Smooth muscle cell of the brain vasculature (primary cell): ENCODE data around the gene DHX34.

ENCODE experiments used
- DNase-seq: peaks from one replicate; pipeline ENCODE4 v3.0.0-alpha.2; 2012; ENCODE audit warnings: low read depth, low spot score

Gene DHX34

GRCh38 chr19:47417746-47418691 is 68.9 kb downstream of the DHX34 start:
- no peak for DNase-seq

DNA sequence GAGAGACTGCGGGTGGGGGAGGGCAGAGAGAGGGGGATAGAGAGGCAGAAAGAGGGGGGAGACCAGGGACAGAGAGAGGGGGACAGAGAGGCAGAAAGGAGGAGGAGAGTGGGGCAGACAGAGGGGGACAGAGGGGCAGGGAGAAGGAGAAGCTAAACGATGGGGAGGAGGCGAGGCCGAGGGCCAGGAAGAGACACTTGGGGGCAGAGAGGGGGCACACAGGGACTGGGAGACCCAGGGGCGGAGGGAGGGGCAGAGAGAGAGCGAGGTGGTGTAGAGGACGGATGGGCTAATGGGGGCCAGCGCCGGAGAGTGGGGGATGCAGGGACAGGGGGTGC is 69.5 kb downstream of the DHX34 start:
- DNase-seq, result no peak

DNA sequence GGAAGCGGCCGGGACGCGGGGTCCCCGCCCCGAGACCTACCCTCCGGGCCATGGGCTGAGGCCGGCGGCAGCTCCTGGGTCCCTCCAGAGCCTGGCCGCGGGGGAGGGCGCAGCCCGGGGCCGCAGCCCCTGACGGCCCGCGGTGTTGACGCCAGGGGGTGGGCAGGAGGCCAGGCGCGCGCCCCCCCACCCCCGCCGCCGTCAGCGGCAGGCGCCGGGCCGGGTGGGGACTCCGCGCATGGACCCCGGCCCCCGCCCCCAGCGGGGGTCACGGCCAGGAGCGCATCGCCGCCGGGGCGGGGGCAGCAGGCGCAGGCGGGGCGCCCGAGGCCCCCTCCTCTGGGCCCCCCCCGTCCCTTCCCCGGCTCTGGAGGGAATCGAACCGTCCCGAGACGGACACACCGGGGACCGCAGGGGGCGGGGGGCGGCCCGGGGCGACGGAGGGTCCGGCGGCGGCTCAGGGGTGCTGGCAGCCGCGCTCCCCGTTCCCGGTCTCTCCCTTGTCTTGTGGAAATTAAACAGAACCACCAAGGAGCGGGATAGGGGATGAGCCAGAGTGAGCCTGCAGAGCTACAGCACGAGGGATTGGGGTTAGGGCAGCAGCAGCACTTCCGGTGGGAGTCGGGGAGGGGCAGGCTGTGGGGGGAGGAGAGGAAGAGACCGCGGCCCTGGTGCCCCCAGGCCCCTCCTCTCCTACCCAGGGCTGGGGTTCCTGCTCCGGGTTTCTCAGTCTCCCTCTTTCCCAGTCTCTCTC is 70.1 kb downstream of the DHX34 start, which contains the start of gene MEIS3:
MEIS3 (minus strand) TSS at position 498 of the 754 bp plus-strand sequence; CDS start at position 52, 446 bp downstream.
- no peak for DNase-seq

GRCh38 chr19:47419789-47420188 is 70.7 kb downstream of the DHX34 start:
- no peak for DNase-seq

- no peak for DNase-seq
Observed at GRCh38 chr19:47421244-47421786, 72.2 kb downstream of the DHX34 start.

- DNase-seq, result no peak
Observed at GRCh38 chr19:47421844-47422395, 72.8 kb downstream of the DHX34 start.

- DNase-seq, result no peak
Observed at GRCh38 chr19:47422417-47423163, 73.5 kb downstream of the DHX34 start.

- no peak for DNase-seq
Observed at GRCh38 chr19:47423203-47423882, 74.2 kb downstream of the DHX34 start.

DNA sequence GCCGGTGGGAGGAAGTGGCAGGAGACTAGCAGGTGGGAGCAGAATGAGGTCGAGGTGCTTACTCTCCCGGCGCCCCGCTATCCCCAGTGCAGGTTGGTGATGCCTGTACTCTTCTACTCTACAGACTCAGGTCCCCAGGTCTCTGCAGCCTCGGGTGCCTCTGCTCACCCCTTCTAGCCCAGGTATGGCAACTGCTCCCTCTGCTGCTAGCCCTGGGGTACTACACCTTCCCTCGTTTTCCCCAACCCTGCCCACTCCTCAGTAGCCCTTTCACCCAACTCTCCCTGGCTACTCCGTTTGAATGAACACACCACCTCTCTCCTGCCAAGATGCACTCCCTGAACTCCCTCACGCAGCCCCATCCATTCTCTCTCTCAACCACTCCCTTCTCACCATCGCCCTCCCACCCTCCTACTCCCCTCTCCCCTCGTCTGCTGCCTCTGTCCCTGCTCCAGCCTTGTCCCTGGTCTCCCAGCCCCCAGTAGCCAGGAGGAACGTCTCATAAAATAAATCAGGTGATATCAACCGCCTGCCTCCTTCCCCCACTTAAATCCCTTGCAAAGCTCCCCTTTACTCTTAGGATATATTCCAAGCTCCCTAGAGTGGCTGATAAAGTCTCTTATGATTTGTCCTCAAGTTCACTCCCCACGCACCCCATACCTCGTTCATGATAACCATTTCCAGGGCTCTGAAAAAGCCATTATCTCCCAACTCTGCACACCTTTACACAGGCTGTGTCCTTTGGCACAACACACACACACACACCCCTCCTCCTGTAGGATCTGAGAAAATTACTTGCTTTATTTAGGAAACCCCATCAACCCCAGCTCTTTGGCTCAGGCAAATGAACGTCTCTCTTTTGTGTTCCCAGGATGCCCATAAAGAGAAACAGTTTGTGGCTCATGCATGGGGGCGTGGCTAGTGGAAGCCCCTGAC is 78.4 kb downstream of the DHX34 start:
- DNase-seq, result no peak

GRCh38 chr19:47428177-47428894 is 79.2 kb downstream of the DHX34 start:
- peak; percentile 72 for DNase-seq

DNA sequence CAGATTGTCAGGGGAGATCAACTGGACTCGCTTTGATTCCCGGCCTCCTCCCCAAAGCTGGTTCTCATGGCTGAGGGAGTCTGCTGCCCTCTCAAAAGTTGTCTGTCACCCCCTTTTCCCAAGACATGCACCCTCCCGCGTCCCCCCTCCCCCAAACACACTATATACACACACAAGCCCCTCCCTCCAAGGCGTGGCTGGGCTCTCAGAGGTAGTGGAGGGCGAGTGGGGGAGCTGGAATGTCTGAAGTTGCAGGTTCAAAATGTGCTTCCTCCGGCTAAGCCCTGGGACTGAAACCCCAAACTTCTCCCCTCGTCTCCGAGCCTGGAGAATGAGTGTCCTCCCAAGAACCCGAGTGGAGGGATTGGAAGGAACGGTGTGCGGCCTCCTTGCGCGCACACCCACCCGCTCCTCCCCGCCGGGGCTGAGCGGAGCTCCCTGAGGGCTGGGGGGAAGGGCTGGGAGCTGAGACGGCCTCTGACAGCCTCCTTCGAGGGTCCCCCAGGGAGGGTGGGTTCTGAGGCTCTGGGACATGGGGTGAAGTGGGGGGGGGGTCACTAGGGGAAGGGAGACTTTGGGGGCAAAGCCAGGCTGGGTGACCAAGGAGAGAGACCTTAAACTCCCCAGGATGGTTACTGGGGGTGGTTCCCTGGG is 80.2 kb downstream of the DHX34 start:
- DNase-seq, result no peak

DNA sequence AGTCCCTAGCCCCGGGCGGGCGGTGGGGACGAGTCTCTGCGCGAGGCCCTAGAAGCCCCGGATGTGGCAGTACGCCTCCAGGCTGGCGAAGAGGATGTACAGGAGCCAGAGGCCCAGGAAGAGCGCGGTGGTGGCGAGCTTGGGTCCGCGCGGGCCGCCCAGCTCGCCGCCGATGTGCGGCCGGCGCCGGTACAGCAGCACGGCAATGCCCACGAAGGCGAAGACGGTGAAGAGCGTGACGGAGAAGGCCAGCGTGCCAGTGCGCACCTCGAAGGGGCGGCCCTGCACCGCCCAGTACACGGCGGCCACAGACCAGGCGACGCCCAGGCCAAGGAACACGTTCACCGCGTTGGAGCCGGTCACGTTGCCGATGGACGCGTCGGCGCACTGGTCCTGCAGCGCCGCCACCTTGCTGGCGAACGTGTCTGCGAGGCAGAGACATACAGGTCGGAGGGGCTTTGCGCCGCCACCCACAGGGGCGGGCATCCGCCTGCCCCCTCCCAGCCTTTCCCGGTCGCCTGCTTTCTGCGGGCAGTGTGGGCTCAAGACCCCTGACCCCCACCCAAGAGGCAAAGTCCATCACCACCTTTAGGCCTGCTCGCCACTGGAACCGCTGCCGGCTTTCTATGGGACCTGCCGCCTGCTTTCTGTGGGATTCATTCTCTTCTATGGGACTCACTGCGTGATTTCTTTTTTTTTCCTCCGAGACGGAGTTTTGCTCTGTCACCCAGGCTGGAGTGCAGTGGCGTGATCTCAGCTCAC is 81.1 kb downstream of the DHX34 start:
- DNase-seq, result no peak

- DNase-seq, result no peak
Observed at GRCh38 chr19:47432091-47432490, 83.0 kb downstream of the DHX34 start.
